AG10803 (cell line): ENCODE data around the gene MTTP.

Experiments
- DNase-seq: peaks from one replicate; pipeline ENCODE4 v3.0.0; 2010; ENCODE audit warnings: low read depth
- H3K4me3 ChIP-seq: 2 replicates; pipeline ENCODE4 v1.5.1; 2011; ENCODE audit warnings: mild to moderate bottlenecking, low read length, control low read depth
- CTCF ChIP-seq: conservative IDR thresholded peaks from 2 replicates; pipeline ENCODE4 v1.5.1; 2011; ENCODE audit warnings: mild to moderate bottlenecking, low read length, control low read depth, inconsistent platforms

Gene MTTP

GRCh38 chr4:99637174-99637573, 62.5 kb downstream of the MTTP start:
- DNase-seq, result no peak
- no peak for TF ChIP-seq CTCF
- H3K4me3 ChIP-seq, result no peak overlapping the region

- no peak for TF ChIP-seq CTCF
- no peak overlapping the region for H3K4me3 ChIP-seq
- no peak for DNase-seq
These were observed 66.1 kb downstream of the MTTP start for GRCh38 chr4:99640676-99641075.

GRCh38 chr4:99642725-99643489, 68.3 kb downstream of the MTTP start:
- no peak overlapping the region for H3K4me3 ChIP-seq
- no peak for DNase-seq
- TF ChIP-seq CTCF, result no peak

- no peak overlapping the region for H3K4me3 ChIP-seq
- no peak for DNase-seq
- no peak for TF ChIP-seq CTCF
These were observed 69.8 kb downstream of the MTTP start for GRCh38 chr4:99644453-99644852.

- TF ChIP-seq CTCF, result no peak
- DNase-seq, result no peak
- H3K4me3 ChIP-seq, result no peak overlapping the region
These were observed 70.4 kb downstream of the MTTP start for GRCh38 chr4:99645036-99645435.

- no peak for TF ChIP-seq CTCF
- H3K4me3 ChIP-seq, result no peak overlapping the region
- DNase-seq, result no peak
These were observed 71.0 kb downstream of the MTTP start for GRCh38 chr4:99645638-99646037.

GRCh38 chr4:99647071-99647470, 72.4 kb downstream of the MTTP start:
- DNase-seq, result no peak
- no peak overlapping the region for H3K4me3 ChIP-seq
- no peak for TF ChIP-seq CTCF
